MCF 10A (cell line): ENCODE measurements around the gene DPH3. TPM values are rescaled to one million over a fixed set of nuclear protein-coding genes. Genes with fewer than 3 reads are reported as not detected.

Experiments
- BruUV-seq: library from RNA; stranded (reverse); fragments of 400-500 nt; replicated peaks from 2 replicates; lab custom pipeline; 2021; lab: Mats Ljungman, UMichigan
- CTCF ChIA-PET: fragments of 300-600 bp; sonication (Branson Sonifier 250); formaldehyde crosslinking; extraction: SDS; loops from one replicate; lab custom pipeline; 2021; ENCODE audit warnings: antibody characterized with exemption, inconsistent platforms; lab: Yijun Ruan, JAX
- POLR2A ChIA-PET: fragments of 300-600, 350-650 bp; sonication (Branson Sonifier 250); formaldehyde crosslinking; extraction: SDS; loops from one replicate; lab custom pipeline; 2020; ENCODE audit warnings: antibody characterized with exemption, inconsistent platforms; lab: Yijun Ruan, JAX
- DNase-seq: peaks from one replicate; pipeline ENCODE4 v3.0.0-alpha.2; 2018; ENCODE audit not compliant: unreplicated experiment
- H3K27ac Mint-ChIP-seq: one replicate; pipeline ENCODE4 v1.8.0; 2022; ENCODE audit warnings: mild to moderate bottlenecking, low read depth, mixed read lengths; ENCODE audit not compliant: unreplicated experiment
- H3K27me3 Mint-ChIP-seq: one replicate; pipeline ENCODE4 v1.8.0; 2022; ENCODE audit warnings: mixed read lengths; ENCODE audit not compliant: insufficient read depth, unreplicated experiment
- H3K36me3 Mint-ChIP-seq: one replicate; pipeline ENCODE4 v1.8.0; 2022; ENCODE audit warnings: mild to moderate bottlenecking, moderate library complexity, mixed read lengths; ENCODE audit not compliant: insufficient read depth, unreplicated experiment
- H3K4me1 Mint-ChIP-seq: one replicate; pipeline ENCODE4 v1.8.0; 2022; ENCODE audit warnings: mixed read lengths; ENCODE audit not compliant: insufficient read depth, unreplicated experiment
- H3K4me3 Mint-ChIP-seq: one replicate; pipeline ENCODE4 v1.8.0; 2022; ENCODE audit warnings: mild to moderate bottlenecking, moderate library complexity, mixed read lengths; ENCODE audit not compliant: unreplicated experiment
- H3K9me3 Mint-ChIP-seq: one replicate; pipeline ENCODE4 v1.8.0; 2022; ENCODE audit warnings: mixed read lengths; ENCODE audit not compliant: unreplicated experiment
- CTCF ChIP-seq: fragments of 200-600 bp; IDR thresholded peaks from one replicate; pipeline ENCODE4 v1.8.0; 2022; ENCODE audit warnings: antibody characterized with exemption, mild to moderate bottlenecking; ENCODE audit not compliant: unreplicated experiment
- intact Hi-C: fragments of 100-400 bp; cut with micrococcal nuclease; formaldehyde crosslinking; loops from 2 replicates; pipeline ENCODE4 v1.14.1; 2022
- total RNA-seq: library from RNA; stranded (reverse); gene quantifications from 2 replicates; pipeline ENCODE4 v1.2.3, GENCODE V29; 2022

DPH3 gene
- total RNA-seq, 1 experiment from 2014 or later = 30.5 TPM

DNA sequence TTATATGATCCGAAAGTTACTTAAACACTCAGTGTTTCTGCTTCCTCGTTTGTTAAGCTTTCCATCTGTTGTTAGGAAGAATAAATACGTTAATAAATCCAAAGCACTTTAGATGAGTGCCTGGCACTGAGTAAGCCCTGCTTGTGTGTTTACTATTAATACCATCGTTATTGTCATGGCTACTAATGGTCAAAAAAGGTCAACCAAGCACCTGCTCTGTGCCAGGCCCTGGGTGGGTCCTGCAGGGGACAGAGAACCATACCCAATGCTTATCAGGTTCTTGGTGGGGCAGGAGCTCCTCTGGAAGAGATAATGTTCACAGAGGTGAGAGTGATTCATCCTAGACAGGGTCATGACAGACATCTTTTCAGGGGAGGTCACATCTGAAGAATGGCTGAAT lies 50.4 kb downstream of the DPH3 start:
- TF ChIP-seq CTCF = no peak
- CTCF ChIA-PET = interaction anchor here (0.5 to 1.8 kb wide), 3 partner anchors 13 to 33 kb away, joined by 3 to 5 read pairs (median 3); no protein-coding TSS in a partner anchor
- Mint-ChIP-seq H3K4me3 (no peak overlapping the region), H3K4me1 (no peaks in the 10 kb centered on the region), H3K9me3 (no peaks in the 10 kb centered on the region), H3K27ac (no peak overlapping the region), H3K27me3 (no peaks in the 10 kb centered on the region), H3K36me3 (peaks cover 36% of the 10 kb centered on the region)
- POLR2A ChIA-PET = no interaction called here
- no peak for DNase-seq
- BruUV-seq = no TSS peak
- intact Hi-C loops = no loop called here

GRCh38 chr3:16211176-16211904 lies 53.4 kb downstream of the DPH3 start:
- no TSS peak for BruUV-seq
- Mint-ChIP-seq H3K4me3 (no peak overlapping the region), H3K4me1 (no peaks in the 10 kb centered on the region), H3K27me3 (no peaks in the 10 kb centered on the region), H3K9me3 (no peaks in the 10 kb centered on the region), H3K27ac (no peak overlapping the region), H3K36me3 (peaks cover 40% of the 10 kb centered on the region)
- intact Hi-C loops = no loop called here
- CTCF ChIA-PET = interaction anchor here (0.6 kb wide), 1 partner anchor 30 kb away, joined by 3 read pairs; no protein-coding TSS in a partner anchor
- no peak for DNase-seq
- no peak for TF ChIP-seq CTCF
- POLR2A ChIA-PET = no interaction called here

Other genes with a start within 250 kb of the DPH3 start
- gene GALNT15, start 90.3 kb downstream of the DPH3 start, total RNA-seq = 3.0 and 10.2 TPM in 2 replicates
- gene OXNAD1, start 269 bp upstream of the DPH3 start, total RNA-seq = 19.0 and 27.6 TPM in 2 replicates
- 2.1 and 4.5 TPM in 2 replicates for gene RFTN1, start 248.8 kb upstream of the DPH3 start, total RNA-seq